Measurements from ENCODE around the gene ZBTB32.
"Not testable (repeated sequence)": the region's sequence is repeated elsewhere in the genome, so short reads cannot be mapped to it uniquely, and the experiment has no call there.

The ZBTB32 gene, protein sequence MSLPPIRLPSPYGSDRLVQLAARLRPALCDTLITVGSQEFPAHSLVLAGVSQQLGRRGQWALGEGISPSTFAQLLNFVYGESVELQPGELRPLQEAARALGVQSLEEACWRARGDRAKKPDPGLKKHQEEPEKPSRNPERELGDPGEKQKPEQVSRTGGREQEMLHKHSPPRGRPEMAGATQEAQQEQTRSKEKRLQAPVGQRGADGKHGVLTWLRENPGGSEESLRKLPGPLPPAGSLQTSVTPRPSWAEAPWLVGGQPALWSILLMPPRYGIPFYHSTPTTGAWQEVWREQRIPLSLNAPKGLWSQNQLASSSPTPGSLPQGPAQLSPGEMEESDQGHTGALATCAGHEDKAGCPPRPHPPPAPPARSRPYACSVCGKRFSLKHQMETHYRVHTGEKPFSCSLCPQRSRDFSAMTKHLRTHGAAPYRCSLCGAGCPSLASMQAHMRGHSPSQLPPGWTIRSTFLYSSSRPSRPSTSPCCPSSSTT
- total RNA-seq: 0.35 to 36.8 (median 1.2) reads per million in 4 experiments

DNA sequence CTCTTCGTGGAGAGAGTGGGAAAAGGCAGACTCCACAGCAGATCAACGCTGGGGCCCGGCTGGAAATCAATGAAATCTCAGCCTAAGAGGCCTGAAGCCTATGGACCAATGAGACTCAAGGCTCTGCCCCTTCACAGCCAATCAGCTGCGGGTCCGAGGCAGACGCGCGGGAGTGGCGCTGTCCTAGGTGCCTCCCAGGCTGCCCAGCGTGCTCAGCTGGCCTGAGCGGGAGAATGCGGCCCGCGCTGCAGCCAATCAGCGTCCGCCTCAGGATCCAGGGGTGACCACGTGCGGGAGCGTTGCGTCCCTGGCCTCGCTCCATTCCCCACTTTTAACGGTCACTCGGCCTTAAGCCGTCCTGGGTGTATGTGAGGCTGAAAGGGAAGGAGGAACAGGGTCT lies at the start of gene ZBTB32:
Gene ZBTB32 (plus strand): TSS at position 341 of the 400 bp plus-strand sequence. CDS start 10,069 bp downstream, outside the sequence.
- DNase-seq: no peak

DNA sequence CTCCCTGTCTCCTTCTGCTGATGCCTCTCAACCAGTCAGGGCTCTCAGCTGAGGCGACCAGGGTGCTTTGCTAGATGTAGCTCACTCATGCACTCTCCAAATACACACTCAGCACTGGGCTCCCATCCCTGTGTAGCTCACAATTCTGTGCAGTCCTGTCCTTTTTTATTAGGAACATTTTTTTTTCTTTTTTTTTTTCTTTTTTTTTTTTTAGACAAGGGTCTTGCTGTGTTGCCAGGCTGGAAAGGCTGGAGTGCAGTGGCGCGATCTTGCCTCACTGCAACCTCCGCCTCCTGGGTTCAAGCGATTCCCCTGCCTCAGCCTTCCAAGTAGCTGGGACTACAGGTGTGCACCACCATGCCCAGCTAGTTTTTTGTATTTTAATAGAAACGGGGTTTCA lies 49.5 kb upstream of the ZBTB32 start:
- DNase-seq: not testable (repeated sequence)

GRCh38 chr19:35655600-35655999 lies 48.8 kb upstream of the ZBTB32 start:
- no peak for DNase-seq

DNA sequence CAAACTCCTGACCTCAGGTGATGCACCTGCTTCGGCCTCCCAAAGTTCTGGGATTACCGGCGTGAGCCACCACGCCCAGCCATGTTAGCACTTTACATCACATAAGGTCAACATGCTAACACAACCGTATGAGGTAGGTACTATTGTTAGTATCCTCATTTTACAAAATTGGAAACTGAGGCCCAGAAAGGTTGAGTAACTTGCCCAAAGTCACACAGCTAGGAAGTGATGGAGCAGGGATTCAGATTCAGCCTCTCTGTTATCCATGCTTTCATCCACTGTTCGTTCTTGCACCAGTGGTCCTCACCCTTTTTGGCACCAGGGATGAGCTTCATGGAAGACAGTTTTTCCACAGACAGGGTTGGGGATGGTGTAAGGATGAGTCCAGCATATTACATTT lies 47.7 kb upstream of the ZBTB32 start:
- DNase-seq: no peak

GRCh38 chr19:35657904-35658700 lies 46.3 kb upstream of the ZBTB32 start:
- DNase-seq: no peak

GRCh38 chr19:35661995-35662340 lies 42.4 kb upstream of the ZBTB32 start:
- no peak for DNase-seq

DNA sequence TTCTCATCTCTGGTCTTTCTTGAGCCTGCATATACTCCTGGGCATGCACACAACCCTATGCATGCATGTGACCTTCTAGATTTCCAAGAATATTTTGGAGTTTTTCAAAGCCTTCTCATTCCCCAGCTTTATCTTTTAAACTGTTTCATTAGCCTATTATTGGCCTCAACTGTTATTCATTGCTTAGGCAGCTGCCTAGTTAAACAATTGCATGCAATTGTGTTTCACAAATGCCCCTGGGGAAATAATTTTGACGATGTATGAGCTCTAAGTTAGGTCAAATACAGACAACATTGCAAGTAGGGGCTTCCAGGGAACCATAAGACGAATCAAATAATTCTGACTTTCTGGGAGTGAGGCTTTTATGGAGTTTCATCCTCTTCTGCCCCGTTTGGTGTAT lies 40.4 kb upstream of the ZBTB32 start:
- no peak for DNase-seq

DNA sequence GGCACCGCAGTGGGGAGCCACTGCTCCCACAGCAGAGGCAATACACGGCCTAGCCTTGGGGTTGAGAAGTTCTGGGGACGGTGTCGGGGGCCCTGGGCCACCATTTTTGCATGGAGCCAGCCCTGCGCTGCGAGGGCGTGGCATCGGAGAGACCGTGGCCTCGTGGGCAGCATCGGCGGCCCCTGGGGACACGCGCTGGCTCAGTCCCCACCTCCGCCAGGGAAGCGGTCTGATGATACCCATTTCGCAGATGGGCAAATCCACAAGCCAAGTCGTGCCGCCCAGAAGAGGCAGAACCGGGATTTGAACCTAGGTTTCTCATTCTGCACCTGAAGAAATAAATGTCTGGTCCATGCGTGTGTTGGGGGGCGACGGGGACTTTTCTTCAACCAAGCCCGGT lies 39.2 kb upstream of the ZBTB32 start:
- no peak for DNase-seq

DNA sequence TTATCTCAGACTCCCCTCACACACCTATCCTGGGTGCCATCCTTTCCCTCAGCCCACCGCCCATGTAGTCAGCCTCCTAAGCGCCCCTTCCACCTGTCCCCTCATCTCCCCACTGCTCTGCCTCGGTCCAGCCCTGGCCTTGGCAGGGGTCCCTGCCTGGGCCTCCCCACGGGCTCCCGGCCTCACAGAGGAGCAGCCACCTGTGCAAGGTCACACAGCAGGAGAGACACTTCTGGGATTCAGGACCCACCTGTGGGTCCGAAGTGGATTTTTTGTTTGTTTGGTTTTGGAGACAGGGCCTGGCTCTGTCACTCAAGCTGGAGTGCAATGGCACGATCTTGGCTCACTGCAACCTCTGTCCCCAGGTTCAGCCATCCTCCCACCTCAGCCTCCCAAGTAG lies 38.8 kb upstream of the ZBTB32 start:
- no peak for DNase-seq

- no peak for DNase-seq
Observed at GRCh38 chr19:35666251-35666913, 38.0 kb upstream of the ZBTB32 start, which contains the start of gene UPK1A. TSS of gene UPK1A (plus strand) at chr19:35666517. CDS start at chr19:35666813, 296 bp downstream.

DNA sequence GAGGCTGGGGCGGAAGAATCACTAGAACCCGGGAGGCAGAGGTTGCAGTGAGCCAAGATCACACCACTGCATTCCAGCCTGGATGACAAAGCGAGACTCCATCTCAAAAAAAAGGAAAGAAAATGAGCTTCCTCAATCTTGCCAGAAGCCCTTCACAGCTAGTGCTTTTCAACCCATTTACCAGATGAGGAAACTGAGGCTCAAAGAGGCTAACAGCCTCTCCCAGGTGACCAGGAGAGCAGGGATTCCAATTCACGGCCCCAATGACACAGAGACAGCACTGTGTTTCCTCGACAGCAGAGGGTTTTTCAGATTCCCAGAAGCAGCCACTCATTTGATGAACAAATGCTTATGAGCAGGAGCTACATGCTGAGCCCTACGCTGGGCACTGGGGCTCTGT lies 34.8 kb upstream of the ZBTB32 start:
- DNase-seq: no peak

- DNase-seq: no peak
Observed at GRCh38 chr19:35669974-35670373, 34.4 kb upstream of the ZBTB32 start.

DNA sequence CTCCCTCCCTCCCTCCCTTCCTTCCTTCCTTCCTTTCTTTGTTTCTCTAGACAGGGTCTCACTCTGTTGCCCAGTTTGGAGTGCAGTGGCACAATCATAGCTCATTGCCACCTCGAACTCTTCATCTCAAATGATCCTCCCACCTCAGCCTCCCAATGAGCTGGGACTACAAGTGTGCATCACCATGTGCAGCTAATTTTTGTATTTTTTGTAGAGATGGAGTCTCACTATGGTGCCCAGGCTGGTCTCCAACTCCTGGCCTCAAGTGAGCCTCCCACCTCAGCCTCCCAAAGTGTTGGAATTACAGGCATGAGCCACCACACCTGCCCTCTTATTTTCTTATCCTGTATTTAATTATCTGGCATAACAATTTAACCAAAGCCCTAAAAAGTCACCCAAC lies 33.7 kb upstream of the ZBTB32 start:
- DNase-seq: no peak

- no peak for DNase-seq
Observed at GRCh38 chr19:35671818-35672217, 32.5 kb upstream of the ZBTB32 start.

- no peak for DNase-seq
Observed at GRCh38 chr19:35673121-35673804, 31.1 kb upstream of the ZBTB32 start.

DNA sequence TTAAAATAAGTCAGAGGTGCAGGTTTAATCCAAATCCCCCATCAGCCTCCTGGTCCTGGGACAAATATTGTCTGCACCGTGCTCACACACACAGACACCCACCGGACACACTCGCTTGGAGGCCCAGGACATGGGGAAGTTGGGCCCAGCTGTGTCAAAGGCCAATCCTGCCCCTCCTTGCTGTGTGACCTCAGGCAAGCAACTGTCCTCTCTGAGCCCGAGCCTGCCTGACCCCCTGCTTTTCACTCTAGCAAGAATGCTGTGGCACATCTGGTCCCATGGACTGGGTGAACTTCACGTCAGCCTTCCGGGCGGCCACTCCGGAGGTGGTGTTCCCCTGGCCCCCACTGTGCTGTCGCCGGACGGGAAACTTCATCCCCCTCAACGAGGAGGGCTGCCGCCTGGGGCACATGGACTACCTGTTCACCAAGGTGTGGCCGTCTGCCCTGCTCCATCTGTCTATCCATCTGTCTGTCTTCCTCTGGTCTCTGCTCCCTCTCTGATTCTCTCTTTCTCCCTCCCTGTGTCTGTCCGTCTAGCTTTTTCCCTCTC lies 28.7 kb upstream of the ZBTB32 start:
- no peak for DNase-seq

DNA sequence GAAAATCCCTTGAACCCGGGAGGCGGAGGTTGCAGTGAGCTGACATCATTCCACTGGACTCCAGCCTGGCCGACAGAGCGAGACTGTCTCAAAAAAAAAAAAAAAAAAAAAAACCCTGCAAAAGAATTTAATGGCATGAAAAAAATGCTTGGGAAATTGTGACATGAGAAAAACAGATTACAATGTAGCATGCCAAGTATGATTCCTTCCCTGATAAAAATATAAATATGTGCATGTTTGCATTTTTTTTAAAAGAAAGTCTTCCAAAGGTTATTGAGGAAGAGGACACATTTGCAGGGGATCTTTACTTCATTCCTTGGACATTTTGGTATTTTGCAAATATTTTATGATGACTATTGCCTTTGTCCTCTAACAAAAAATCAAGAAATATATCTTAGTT lies 14.5 kb upstream of the ZBTB32 start:
- DNase-seq: no peak

DNA sequence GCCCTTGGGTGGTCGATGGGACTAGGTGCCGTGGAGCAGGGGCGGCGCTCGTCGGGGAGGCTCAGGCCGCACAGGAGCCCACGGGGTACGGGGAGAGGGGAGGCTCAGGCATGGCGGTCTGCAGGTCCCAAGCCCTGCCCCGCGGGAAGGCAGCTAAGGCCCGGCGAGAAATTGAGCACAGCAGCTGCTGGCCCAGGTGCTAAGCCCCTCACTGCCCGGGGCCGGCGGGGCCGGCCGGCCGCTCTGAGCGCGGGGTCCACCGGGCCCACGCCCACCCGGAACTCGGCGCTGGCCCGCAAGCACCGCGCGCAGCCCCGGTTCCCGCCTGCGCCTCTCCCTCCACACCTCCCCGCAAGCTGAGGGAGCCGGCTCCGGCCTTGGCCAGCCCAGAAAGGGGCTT lies 13.3 kb upstream of the ZBTB32 start:
- not testable (repeated sequence) for DNase-seq

GRCh38 chr19:35692010-35692409 lies 12.3 kb upstream of the ZBTB32 start:
- no peak for DNase-seq

DNA sequence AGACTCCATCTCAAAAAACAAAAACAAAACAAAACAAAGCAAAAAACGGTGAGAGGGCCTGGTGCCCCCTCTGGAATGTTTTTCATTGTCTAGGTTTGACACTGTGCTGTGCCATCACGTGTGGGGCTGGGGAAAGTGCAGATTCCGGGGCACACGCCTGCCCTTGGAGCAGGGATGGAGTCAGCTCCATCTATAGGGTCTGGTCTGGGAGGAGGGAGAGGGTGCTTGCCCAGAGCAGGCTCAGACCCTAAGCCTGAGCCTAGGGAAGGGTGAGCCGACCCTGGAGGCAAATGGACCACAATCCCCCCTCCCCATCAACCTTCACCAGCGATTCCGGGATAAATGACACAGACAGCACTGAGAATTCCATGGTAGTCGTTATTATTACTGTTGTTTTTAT lies 10.9 kb upstream of the ZBTB32 start:
- no peak for DNase-seq

DNA sequence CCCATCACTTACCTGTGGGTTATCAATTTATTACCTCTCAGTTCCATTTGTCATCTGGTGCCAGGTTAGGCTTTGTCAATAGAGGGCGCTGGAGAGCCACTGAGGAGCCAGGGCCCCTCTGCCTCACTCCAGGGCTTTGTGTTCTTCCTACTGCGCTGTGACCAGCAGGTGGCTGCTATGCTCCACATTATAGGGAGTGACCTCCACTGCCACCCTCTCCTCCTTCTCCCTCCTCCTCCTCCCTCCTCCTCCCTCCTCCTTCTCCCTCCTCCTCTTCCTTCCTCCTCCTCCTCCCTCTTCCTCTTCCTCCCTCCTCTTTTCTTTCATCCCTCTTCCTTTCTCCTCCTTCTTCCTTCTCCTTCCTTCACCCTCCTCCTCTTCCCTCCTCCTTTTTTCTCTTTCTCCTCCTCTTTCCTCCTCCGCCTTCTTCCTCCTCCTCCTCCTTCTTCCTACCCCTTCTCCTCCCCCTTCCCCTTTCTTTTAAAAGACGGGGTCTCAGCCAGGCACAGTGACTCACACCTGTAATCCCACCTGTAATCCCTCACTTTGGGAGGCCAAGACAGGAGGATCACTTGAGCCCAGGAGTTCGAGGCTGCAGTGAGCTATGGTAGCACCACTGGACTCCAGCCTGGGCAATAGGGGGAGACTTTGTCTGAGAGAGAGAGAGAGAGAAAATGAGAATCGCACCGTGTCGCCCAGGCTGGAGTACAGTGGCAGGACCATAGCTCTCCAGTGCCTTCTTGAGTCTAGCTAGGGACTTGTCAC lies 10.3 kb upstream of the ZBTB32 start:
- DNase-seq: peak; percentile 81

All from effector CD8-positive, alpha-beta T cell (primary cell).